RCC 7860 (cell line): ENCODE measurements around the gene FBXW8.

Source experiments
- DNase-seq: peaks from one replicate; pipeline ENCODE4 v3.0.0-alpha.2; 2015; ENCODE audit warnings: low spot score
- FAIRE-seq: peaks from 2 replicates; lab custom pipeline; 2012; peaks lifted over from hg19 to GRCh38; lab: Jason Lieb, UNC

FBXW8 gene

DNA sequence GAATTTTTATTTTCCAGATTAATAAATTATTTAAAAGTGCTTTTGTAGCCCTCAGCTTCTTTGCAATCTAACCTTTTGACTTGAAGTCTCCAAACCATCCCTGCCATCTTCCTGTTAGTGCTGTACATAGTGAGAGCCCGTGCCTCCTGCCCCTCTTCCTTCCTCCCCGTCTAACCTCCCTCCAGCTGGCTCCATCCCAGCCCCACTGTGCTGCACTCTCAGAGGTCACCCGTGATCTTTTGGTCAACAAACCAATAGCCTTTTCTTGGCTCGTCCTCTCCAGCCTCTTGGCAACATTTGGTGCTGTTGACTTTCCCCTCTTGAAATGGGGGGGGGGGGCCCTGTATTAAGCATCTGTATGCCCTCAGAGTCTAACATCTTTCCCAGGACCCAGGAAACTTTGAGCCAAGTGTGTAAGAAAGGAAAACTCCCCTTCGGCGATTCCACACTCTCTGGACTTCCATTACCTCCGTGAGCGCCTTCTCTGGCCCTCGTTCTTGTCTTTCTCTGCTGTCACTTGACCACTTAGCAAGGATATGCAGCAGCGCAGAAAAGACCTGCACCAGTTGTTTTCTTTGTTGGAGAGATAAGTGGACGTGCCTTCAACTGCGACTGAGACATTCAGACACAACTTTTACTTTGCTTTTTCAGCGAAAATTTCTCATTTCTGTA lies 44.1 kb downstream of the FBXW8 start:
- FAIRE-seq = no peak
- no peak for DNase-seq

DNA sequence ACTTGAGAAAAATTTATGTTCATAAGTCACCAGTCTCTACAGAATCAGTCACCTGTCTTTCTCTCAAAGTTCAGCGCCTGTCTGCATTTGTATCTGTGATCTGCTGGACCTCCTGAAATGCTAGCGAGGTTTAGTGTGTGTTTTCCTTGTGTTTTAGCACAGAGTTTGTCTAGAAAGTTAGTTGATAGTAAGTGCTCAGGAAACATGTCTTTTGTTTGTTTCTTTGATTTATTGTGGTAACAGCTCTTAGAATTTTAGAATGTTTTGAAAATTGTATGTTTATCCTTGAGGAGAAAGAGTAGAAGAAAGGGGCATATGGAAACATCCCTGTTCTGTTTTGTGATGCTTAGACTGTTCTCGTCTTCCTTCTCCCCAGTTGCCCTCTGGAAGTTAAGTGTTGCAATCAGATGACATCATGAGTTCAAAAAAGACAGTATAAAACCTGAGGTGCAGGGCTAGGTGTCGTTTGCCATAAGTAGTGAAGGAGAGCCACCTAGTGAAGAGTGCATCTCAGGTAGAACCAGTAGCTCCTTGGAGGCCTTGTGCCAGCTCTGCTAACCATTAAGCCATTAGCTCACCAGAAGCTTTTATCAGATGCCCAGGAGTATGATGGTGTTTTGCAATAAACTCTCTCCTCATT lies 44.8 kb downstream of the FBXW8 start:
- peak; percentile 14 for DNase-seq
- FAIRE-seq = no peak

DNA sequence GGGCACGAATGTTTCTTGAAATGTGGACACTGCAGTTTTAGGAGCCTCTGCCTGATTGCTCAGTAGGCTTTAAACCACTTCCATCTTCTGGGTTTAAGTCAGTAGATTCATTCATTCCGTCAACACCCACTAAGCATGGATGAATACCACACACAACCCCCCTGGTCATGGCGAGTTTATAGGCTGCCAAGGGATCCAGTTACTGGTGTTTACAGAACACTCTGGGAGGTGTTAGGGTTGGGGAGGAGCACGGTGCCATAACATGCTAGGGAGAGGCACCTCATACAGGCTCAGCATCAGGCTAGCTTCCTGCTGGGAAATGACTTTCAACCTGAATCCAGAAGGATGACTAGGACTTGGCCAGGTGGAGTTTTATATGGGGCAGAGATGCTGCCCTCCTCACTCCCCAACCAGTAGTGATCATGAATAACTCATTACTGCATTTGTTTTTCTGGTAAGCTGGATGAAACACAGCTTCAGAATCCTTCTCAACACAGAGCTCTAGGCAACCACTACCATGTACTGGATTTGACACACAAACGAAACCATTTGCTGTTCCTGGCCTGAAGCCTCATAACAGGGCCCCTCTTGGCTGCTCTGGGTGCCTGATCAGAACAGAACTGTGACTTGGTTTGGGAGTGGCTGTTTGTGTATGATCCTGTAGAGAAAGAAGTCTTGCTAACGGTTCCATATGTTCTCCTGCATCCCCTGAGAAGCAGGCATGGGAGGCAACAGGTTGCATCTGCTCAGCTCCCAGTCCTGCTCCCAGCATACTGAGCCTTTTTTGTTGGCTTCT lies 47.9 kb downstream of the FBXW8 start:
- no peak for FAIRE-seq
- no peak for DNase-seq

DNA sequence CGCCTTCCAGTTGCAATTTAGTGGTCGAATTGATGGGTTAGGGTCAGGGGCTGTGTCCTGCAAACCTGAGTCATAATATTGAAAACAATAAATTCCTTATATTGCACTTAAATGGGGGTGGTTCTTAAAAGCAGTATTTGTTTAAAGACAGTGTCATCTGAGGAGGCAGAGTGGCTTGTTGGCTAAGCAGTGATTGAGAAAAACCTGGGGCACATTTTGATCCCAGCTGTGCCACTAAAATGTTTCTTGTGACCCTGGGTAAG lies 48.4 kb downstream of the FBXW8 start:
- FAIRE-seq (no peak), DNase-seq (no peak)

DNA sequence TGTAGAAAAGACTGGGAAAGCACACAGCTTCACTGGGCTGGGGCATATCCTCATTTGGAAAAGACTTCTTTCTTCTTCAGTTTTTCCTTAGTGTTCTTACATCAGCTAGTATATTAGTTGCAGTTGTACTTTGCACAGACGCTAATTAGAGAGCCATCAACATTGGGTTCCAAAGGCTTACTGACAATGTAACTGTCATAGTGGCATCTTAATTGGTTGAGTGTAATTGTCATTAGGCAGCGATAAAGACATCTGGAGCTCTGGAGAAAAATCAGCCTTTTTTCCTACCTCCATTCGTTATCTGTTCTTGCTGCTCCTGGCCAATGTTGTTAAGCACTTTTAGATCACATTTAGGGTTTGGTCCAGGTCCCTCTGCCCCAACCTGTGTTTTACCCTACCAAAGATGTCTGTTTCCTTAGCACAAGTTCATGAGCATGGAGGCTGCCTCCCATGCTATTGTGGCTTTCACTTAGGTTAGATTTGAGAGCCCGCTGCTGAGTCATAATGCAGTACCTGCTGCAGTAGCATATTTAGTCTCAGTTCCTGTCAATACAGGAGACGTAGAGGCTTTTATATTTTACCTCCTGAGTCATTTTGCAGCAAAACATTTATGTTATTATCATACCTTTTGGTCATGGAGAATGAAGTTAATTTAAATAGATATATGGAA lies 49.2 kb downstream of the FBXW8 start:
- FAIRE-seq = no peak
- DNase-seq = no peak

DNA sequence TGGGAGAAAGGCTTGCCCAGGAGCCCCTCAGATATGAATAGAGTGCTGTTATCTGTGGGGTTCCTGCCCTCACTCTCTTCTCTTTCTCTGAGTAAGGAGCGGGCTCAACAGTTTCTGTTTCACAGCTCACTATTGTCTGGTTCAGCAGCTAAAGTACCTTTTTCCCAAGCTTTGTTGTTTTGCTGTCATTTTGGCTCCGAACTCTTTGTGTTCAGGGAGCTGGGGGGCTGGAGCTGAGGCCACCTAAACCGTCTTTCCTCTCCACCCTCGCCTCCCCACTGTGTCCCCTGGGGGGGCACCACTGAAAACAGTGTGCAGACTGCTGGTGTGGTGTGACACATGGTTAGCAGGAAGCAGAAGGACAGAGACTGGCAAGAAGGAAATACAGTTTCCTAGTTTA lies 51.4 kb downstream of the FBXW8 start:
- DNase-seq = no peak
- no peak for FAIRE-seq

DNA sequence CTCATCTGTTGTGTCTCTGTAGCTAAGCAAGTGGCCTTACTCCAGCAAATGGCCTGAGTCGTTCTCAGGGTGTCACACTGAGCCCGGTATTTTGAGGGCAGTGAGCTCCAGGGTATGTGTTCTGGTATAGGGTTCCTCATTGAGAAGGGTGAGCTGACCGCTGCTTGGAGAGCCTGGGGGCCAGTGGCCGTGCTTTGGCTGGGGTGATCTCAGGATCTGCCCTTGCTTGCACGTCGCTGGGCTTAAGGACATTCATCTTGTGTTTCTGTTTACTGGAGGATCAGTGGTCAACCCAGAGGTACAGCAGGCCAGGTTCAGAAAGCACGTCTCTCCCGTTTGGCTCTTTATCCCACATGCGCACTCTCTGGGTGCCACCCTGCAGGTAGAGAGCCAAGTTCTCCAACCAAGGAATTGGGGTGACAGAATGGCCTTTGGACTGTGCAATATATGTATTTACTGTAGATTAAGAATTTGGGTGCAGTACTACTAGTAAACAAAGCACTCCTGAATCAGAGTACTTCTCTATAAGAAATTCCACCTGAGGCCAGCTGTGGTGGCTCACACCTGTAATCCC lies 52.1 kb downstream of the FBXW8 start:
- FAIRE-seq (no peak), DNase-seq (no peak)

DNA sequence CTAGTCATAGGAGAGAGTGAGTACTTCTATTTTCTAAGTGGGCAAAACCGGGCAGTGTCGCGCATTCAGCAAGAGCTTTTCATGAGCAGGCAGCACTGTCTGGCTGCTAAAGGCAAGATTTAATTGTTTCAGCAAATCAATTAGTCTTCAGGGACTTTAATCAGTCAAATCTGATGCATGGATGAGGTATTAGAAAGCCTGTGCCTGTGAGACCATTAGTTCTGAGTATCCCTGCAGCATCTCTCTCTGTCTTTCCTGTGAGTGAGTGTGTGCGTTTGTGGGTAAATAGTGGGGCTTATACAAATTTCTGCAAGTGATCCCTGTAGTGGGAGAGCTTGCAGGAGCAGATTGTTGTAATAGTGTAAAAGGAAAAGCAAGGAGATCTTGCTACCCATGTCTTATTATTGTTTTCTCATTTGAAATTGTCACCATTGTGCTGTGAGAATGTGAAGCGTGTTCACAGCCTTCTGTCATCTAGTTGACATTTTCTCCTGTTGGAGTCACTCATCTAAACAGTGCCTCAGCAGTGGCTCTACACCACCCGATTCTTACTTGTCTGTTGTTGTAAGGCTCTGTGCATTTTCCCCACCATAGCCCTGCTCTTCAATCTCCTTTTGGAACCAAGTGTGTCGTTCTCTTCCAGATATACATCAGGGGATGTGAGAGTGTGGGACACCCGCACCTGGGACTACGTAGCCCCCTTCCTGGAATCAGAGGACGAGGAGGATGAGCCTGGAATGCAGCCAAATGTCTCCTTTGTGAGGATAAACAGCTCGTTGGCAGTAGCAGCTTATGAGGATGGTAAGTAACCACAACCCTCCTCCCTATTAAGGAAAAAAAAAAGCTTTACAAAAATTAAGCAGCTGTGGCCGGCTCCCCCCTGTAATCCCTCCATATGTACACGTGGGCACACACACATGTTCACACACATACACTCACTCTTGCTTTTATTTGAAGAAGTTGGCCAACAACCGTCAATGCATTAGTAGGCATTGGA lies 53.6 kb downstream of the FBXW8 start:
- FAIRE-seq = no peak
- DNase-seq = no peak

DNA sequence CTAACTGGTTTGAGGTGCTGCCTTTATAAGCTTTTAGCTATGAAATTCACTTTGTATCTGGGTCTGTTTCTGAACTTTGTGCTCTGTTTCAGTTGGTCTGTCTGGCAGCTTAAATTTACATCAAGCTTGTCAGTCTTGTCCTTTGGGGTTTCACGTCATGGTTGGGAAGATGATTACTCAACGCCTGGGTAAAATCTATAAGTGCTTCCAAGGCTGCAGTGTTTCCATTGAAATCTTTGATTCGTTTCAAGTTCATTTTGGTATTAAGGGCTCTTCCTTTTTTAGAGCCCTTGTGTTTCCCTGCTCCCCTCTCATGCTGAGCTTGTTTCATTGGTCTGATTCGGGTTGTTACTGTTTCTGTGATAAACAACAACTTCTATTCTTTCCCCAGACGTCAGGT lies 58.2 kb downstream of the FBXW8 start:
- FAIRE-seq (no peak), DNase-seq (no peak)

DNA sequence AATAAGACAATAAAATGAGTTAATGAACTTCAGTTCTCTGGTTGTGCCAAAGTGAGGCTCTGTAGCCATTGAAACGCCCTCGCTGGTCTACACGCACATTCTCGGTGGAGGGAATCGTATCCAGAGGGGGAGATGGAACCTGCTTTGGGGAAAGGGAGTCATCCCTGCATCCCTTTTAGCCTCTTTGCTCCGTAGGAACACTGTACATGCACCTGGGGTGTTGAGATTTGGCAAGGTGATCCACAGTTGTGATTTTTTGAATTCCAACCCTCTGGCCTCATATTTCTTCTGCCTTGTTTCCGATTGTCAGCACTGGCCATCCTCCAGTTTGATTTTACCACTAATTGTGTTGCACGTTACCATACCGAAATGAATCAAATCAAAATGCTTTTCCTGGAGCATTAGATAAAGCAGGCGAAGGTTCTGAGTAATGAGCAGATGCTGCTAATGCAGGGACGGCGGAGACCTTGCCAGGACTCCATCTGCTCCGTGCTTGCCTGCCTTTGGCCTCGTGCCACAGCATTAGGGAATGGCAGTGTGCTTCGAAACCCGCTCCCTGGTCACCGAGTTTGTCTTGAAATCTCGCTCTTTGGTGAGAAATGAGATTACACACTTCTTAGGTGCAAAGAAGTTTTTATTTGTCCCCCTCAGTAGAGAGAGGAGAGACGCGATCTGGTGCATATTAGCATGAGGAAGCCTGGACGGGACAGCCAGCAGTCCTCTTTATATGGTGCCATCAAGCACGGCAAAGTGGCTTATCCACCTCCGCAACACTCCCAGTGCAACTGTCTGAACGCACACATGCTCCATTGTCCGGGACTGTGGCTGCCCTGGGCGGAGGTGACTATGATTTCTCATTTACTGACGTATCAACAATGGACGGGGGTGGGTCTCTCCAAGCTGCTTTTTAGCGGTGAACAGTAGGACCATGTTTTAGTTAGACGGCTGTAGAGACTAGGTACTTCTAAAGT lies 59.1 kb downstream of the FBXW8 start:
- FAIRE-seq (no peak), DNase-seq (no peak)

DNA sequence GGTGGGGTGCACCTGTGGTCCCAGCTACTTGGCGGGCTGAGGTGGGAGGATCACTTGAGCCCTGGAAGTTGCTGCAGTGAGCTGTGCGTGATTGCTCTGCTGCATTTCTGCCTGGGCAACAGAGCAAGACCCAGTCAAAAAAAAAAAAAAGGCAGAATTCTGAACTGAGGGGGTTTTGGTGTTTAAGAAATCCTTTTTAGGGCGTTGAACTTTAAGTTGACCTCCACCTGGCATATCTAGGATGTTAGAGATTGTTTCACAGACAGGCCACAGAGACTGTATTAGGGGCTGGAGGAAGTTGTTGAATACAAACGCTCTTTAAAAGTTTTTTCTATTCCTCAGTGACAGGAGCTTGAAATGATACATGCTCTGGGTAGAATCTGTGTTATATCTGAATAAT lies 60.5 kb downstream of the FBXW8 start:
- no peak for FAIRE-seq
- no peak for DNase-seq

DNA sequence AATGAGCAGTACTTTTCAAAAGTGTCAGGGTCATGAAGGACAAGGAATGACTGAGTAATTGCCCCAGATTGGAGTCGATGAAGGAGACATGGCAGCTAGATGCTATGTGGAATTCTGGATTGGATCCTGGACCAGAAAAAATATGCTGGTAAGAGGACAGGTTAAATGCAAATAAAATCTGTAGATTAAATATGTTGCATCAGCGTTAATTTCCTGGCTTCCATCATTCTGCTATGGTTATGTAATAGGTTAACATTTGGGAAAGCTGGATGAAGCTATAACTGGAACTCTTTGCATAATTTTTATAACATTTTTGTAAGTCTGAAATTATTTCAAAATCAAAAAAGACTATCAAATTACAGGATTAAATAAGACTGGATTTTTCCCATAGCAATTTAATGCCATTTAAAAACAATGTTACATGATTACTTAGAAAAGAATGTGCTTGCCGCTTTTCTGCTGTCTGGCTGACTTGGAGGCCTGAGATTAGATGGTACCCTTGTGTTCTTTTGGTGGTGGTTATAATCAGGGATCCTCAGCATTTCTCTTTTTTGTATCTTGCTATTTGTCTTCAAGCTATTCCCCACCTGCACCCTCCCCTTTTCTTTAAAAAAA lies 65.1 kb downstream of the FBXW8 start:
- FAIRE-seq = no peak
- DNase-seq = no peak

DNA sequence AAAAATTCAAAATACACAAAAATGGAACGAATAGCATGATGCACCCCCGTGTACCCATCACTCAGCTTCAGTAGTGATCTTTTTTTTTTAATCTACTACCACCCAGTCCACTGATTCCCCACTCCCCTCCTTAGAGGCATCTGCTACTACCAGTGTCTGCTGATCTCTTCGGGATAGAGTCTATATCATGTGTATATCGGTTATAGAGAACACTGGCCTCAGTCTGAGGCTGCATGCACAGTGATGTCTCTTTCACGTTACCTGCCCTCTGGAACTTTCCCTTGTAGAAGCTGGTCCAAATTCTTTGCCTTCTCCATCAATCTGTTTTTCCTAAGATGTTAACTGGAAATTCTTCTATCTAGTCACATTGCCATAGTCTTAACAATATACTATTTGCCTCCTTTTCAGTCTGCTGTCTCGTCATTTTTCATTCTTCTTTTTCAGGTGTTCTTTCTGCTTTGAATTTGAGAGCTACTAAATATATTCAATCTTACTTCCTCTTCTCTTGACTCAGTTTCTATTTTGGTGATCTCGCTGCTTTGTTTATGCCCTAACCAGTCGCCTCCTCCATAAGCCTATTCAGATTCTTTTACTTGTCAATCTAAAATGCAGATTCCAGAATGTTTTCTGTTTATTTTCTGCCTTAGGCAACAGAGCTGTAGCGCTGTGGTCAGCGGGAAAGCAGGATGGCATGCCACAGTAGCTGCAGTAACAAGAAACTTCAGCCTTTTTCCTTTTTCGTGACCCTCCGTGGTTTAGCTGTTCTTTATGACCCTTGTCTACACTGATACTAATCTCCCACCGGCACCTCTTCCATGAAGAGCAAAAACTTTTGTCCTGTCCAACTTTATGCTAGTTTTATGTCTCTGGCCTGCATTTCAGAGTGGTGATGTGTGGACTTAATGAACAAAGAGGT lies 67.0 kb downstream of the FBXW8 start:
- FAIRE-seq (no peak), DNase-seq (no peak)

DNA sequence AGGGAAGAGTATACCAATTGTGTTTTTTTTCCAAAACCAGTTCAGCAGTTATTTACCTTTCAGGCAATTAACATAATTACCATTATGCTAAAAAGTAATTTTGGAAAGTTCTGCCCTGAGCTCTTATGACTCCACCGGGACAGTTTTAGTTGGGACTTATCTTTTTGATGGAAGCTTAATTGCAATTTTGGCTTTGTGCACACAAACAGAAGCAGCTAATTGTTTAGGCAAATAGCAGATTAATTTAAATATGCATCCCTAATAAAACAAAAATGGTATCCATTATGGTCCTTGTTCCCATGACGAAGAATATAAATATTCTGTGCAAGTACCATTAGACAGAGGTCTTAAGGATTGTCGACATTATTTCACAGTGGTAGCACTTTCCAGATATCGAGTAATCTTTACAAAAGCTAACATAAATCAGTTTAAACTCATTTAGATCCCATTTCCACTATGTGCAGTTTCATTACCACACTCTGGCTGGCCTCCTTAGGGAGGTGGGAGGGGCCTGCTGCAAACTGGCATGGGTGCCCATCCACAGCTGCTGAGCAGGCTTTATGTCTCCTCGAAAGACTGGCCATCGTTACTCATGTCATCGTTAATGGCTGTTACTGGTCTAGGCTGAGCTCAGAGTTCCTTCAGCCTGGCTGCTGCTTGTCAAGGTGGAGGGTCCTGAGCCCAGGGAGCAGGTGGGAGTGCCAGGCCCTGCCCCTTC lies 68.2 kb downstream of the FBXW8 start:
- DNase-seq (no peak), FAIRE-seq (no peak)

DNA sequence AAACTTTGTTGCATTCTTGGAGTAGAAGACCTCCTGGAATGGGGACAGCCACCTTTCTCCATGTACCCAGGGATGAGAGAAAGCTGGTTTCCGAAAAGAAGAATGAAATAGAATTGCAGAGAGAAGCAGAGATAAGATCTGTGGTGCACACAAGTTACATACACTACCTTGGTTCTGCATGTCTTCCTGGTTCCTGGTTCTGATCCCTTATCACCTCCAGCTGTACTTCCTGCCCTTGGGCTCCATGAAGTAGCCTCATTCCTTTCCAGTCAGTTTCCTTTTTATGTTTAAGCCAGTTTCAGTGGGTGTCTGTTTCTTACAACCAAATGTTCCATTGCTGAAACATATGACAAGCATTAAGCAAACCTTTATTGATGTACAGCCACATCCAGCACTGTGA lies 69.3 kb downstream of the FBXW8 start:
- DNase-seq (no peak), FAIRE-seq (no peak)

DNA sequence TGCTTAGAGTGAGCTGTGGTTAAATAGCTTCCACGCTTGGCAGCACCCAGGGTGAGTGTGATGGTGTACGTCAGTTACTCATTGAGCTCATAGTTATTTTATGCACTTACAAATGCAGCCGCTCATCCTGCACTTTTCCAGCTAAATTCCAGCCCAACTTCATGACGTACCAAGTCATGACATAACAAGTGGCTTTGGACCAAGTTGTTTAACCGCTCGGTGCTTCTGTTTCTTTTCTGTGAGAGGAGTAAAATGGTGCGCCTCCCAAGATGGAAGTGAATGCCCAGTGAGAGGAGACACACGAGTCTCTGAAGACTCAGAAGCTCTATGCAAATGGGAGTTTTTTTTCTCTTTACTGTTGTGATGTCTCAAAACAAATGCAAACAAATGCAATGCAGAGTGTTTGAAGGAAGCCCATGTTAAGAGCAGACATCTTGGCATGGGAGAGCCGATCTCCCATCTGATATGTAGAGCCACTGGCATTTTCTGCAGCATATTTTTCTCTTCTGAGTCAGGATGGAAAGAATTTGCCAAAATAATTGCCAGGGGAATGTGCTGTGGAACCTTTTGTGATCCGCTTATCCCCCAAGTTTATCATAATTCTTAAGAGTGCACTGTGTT lies 72.2 kb downstream of the FBXW8 start:
- peak; percentile 66 for FAIRE-seq
- peak; percentile 58 for DNase-seq

DNA sequence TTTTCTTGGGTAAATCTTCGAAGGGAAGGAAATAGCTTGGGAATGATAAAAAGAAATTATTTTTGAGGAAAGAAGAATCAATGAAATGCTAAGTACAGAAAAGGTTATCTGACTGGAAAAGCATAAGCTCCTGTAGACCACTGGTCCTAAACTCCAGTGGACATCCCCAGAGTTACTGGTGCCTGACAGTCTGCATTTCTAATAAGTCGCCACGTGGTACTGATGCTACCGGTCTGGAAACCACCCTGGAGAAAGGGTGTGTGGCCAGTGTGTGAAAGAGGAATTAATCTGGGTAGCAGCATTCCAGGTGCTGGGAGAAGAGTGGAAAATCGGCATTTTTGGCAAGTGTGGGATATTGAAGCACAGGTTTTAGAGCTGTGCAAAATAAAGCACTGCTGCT lies 73.3 kb downstream of the FBXW8 start:
- FAIRE-seq = no peak
- DNase-seq = no peak
